Measurements from ENCODE around the gene EXTL1. TPM values are rescaled to one million over a fixed set of nuclear protein-coding genes. Genes with fewer than 3 reads are reported as not detected.

The EXTL1 gene
- total RNA-seq, 1 donor from 2014 or later = 0.95 TPM

- Histone ChIP-seq H3K36me3 (no peaks in the 10 kb centered on the region), H3K4me2 (no peak overlapping the region), H3K79me2 (ENCODE audit: low read depth) (peaks cover 24% of the 10 kb centered on the region), H2AFZ (replicated peaks) (no peak overlapping the region), H4K20me1 (ENCODE audit: low read depth) (peaks cover 15% of the 10 kb centered on the region), H3K27me3 (no peaks in the 10 kb centered on the region), H3K27ac (no peak overlapping the region), H3K9me3 (ENCODE audit: low read depth) (no peaks in the 10 kb centered on the region), H3F3A (ENCODE audit: low read depth) (peaks cover 9% of the 10 kb centered on the region), H3K9ac (no peak overlapping the region), H3K4me3 (no peak overlapping the region), H3K4me1 (peaks cover 21% of the 10 kb centered on the region)
- no peak for DNase-seq (ENCODE audit: low spot score)
- peaks cover 8% of the 10 kb centered on the region for H3K27me3 Mint-ChIP-seq (ENCODE audit: insufficient read depth, low read depth)
- H3K36me3 Mint-ChIP-seq = peaks cover 6% of the 10 kb centered on the region
- H3K9me3 Mint-ChIP-seq = no peaks in the 10 kb centered on the region
- H3K4me3 Mint-ChIP-seq = peak overlapping the region; percentile 22
- peak overlapping the region; percentile 61 for H3K27ac Mint-ChIP-seq
- TF ChIP-seq EZH2 (IDR thresholded peaks at IDR 0.05) = no peak
- no peak for TF ChIP-seq CTCF (IDR thresholded peaks at IDR 0.05)
- TF ChIP-seq EZH2phosphoT487 (IDR thresholded peaks at IDR 0.05) = no peak
- peaks cover 73% of the 10 kb centered on the region for H3K4me1 Mint-ChIP-seq
Measured at GRCh38 chr1:25994402-25995150, 27.0 kb upstream of the EXTL1 start.

GRCh38 chr1:25996966-25997827 is 24.4 kb upstream of the EXTL1 start:
- Mint-ChIP-seq H3K9me3 (no peaks in the 10 kb centered on the region), H3K27me3 (ENCODE audit: insufficient read depth, low read depth) (peaks cover 14% of the 10 kb centered on the region), H3K4me3 (peak overlapping the region; percentile 88), H3K4me1 (peaks cover 54% of the 10 kb centered on the region), H3K27ac (peak overlapping the region; percentile 91), H3K36me3 (peaks cover 4% of the 10 kb centered on the region)
- peaks cover 24% of the 10 kb centered on the region for H3K79me2 ChIP-seq (ENCODE audit: low read depth)
- peak overlapping the region; percentile 82 for H3K4me3 ChIP-seq
- H3K4me2 ChIP-seq = peak overlapping the region; percentile 85
- peak overlapping the region; percentile 56 for H3K9ac ChIP-seq
- no peaks in the 10 kb centered on the region for H3K27me3 ChIP-seq
- H3K4me1 ChIP-seq = peaks cover 22% of the 10 kb centered on the region
- TF ChIP-seq EZH2phosphoT487 (IDR thresholded peaks at IDR 0.05) = no peak
- no peak for TF ChIP-seq EZH2 (IDR thresholded peaks at IDR 0.05)
- no peak for TF ChIP-seq CTCF (IDR thresholded peaks at IDR 0.05)
- H3K27ac ChIP-seq = no peak overlapping the region
- H4K20me1 ChIP-seq (ENCODE audit: low read depth) = peaks cover 12% of the 10 kb centered on the region
- H2AFZ ChIP-seq (replicated peaks) = peak overlapping the region; percentile 59
- H3K36me3 ChIP-seq = no peaks in the 10 kb centered on the region
- H3K9me3 ChIP-seq (ENCODE audit: low read depth) = no peaks in the 10 kb centered on the region
- no peak for DNase-seq (ENCODE audit: low spot score)
- peaks cover 11% of the 10 kb centered on the region for H3F3A ChIP-seq (ENCODE audit: low read depth)

GRCh38 chr1:25997828-25998761 is 23.5 kb upstream of the EXTL1 start, which contains the start of gene PAFAH2:
Gene PAFAH2, minus strand, starts transcription at chr1:25998063. Its CDS starts 7,247 bp downstream, at chr1:25990816.
- Histone ChIP-seq H4K20me1 (ENCODE audit: low read depth) (peaks cover 7% of the 10 kb centered on the region), H2AFZ (replicated peaks) (peak within 1 kb of the TSS; percentile 70), H3K9ac (peak within 1 kb of the TSS; percentile 56), H3K9me3 (ENCODE audit: low read depth) (no peaks in the 10 kb centered on the region), H3K4me2 (peak within 1 kb of the TSS; percentile 85), H3K36me3 (no peaks in the 10 kb centered on the region), H3K4me3 (peak within 1 kb of the TSS; percentile 82), H3F3A (ENCODE audit: low read depth) (peaks cover 11% of the 10 kb centered on the region), H3K79me2 (ENCODE audit: low read depth) (peaks cover 24% of the 10 kb centered on the region), H3K27ac (no peak within 1 kb of the TSS), H3K4me1 (peaks cover 22% of the 10 kb centered on the region), H3K27me3 (no peaks in the 10 kb centered on the region)
- H3K36me3 Mint-ChIP-seq = peaks cover 1% of the 10 kb centered on the region
- no peaks in the 10 kb centered on the region for H3K9me3 Mint-ChIP-seq
- no peak for TF ChIP-seq EZH2phosphoT487 (IDR thresholded peaks at IDR 0.05)
- TF ChIP-seq CTCF (IDR thresholded peaks at IDR 0.05) = peak; percentile 94
- peak; percentile 53 for TF ChIP-seq EZH2 (IDR thresholded peaks at IDR 0.05)
- H3K27me3 Mint-ChIP-seq (ENCODE audit: insufficient read depth, low read depth) = peaks cover 14% of the 10 kb centered on the region
- peak within 1 kb of the TSS; percentile 91 for H3K27ac Mint-ChIP-seq
- peak; percentile 99 for DNase-seq (ENCODE audit: low spot score)
- peaks cover 45% of the 10 kb centered on the region for H3K4me1 Mint-ChIP-seq
- peak within 1 kb of the TSS; percentile 88 for H3K4me3 Mint-ChIP-seq
